ENCODE data around the gene VANGL1.

DNA sequence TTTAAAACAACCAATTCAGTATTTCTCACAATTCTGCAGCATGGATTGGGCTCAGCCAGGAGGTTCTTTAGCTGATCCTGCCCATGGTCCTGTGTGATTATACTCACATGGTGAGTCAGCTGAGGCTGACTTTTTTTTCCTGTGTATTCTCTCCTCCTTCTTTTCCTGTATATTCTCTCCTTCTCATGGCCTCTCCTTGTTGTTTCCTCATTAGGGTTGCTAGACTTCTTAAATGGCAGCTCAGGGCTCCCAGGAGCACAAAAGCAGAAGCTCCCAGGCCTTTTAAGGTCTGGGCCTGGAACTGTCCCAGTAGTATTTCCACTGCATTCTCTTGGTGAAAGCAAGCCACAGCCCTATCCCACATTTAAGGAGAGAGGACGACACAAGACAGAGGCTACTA, 26.8 kb downstream of the VANGL1 start:
- TF ChIP-seq MEIS1 (CRISPR knock-in tag; IDR thresholded peaks at IDR 0.05; ENCODE audit: borderline replicate concordance), result no peak
- TF ChIP-seq POLR2A (IDR thresholded peaks at IDR 0.05; ENCODE audit: insufficient read depth in 1 of 2, low read depth in 2 of 2, low read length in 2 of 2), result no peak
- TF ChIP-seq, protein P1, sequence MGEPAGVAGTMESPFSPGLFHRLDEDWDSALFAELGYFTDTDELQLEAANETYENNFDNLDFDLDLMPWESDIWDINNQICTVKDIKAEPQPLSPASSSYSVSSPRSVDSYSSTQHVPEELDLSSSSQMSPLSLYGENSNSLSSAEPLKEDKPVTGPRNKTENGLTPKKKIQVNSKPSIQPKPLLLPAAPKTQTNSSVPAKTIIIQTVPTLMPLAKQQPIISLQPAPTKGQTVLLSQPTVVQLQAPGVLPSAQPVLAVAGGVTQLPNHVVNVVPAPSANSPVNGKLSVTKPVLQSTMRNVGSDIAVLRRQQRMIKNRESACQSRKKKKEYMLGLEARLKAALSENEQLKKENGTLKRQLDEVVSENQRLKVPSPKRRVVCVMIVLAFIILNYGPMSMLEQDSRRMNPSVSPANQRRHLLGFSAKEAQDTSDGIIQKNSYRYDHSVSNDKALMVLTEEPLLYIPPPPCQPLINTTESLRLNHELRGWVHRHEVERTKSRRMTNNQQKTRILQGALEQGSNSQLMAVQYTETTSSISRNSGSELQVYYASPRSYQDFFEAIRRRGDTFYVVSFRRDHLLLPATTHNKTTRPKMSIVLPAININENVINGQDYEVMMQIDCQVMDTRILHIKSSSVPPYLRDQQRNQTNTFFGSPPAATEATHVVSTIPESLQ (CRISPR knock-in tag; conservative IDR thresholded peaks at IDR 0.05), result no peak
- no peak for TF ChIP-seq ETV5 (CRISPR knock-in tag; IDR thresholded peaks at IDR 0.05; ENCODE audit: borderline replicate concordance)
- no peak for TF ChIP-seq CTCF (CRISPR knock-in tag; IDR thresholded peaks at IDR 0.05)
- TF ChIP-seq CEBPB (IDR thresholded peaks at IDR 0.05; ENCODE audit: borderline replicate concordance, low read depth, low read length), result no peak
- no peak for TF ChIP-seq ZNF704 (CRISPR knock-in tag; IDR thresholded peaks at IDR 0.05; ENCODE audit: borderline replicate concordance)
